HepG2 (cell line): ENCODE data around the gene DAD1. TPM values are rescaled to one million over a fixed set of nuclear protein-coding genes. Genes with fewer than 3 reads are reported as not detected.

Experiments
- ADNP ChIP-seq: sonication (generic); formaldehyde crosslinking; IDR thresholded peaks from 2 replicates; pipeline ENCODE4 v1.4.0; 2020; ENCODE audit warnings: missing genetic modification reagents
- BHLHE40 ChIP-seq: IDR thresholded peaks from 2 replicates; pipeline ENCODE4 v1.6.1; 2011; ENCODE audit warnings: low read length, improper control_type of control experiment
- BORCS8-MEF2B ChIP-seq: sonication (generic); formaldehyde crosslinking; IDR thresholded peaks from 2 replicates; pipeline ENCODE4 v1.8.0; 2022; ENCODE audit warnings: mild to moderate bottlenecking, missing genetic modification reagents
- ELF3 ChIP-seq: IDR thresholded peaks from 2 replicates; pipeline ENCODE4 v1.6.1; 2016; ENCODE audit warnings: missing genetic modification reagents, missing compliant biosample characterization
- GZF1 ChIP-seq: sonication (generic); formaldehyde crosslinking; IDR thresholded peaks from 2 replicates; pipeline ENCODE4 v1.5.1; 2020; ENCODE audit warnings: mild to moderate bottlenecking, missing genetic modification reagents
- HOXA7 ChIP-seq: sonication (generic); formaldehyde crosslinking; IDR thresholded peaks from 2 replicates; pipeline ENCODE4 v1.8.1; 2022; ENCODE audit warnings: mild to moderate bottlenecking, missing genetic modification reagents, moderate library complexity
- NFAT5 ChIP-seq: sonication (generic); formaldehyde crosslinking; IDR thresholded peaks from 2 replicates; pipeline ENCODE4 v1.4.0; 2020; ENCODE audit warnings: missing genetic modification reagents
- PPARG ChIP-seq: conservative IDR thresholded peaks from 2 replicates; pipeline ENCODE4 v1.6.1; 2016; ENCODE audit warnings: missing biosample characterization, missing genetic modification reagents
- RAD21 ChIP-seq: fragments of 450-650 bp; formaldehyde crosslinking; IDR thresholded peaks from 2 replicates; pipeline ENCODE4 v1.5.0; 2020; ENCODE audit warnings: mild to moderate bottlenecking
- SRF ChIP-seq: IDR thresholded peaks from 2 replicates; pipeline ENCODE4 v1.6.1; 2011; ENCODE audit warnings: mild to moderate bottlenecking, low read depth, low read length, moderate library complexity
- SRSF4 ChIP-seq: fragments of 200-400 bp; formaldehyde crosslinking; IDR thresholded peaks from one replicate; pipeline ENCODE4 v1.6.1; 2018; ENCODE audit warnings: mild to moderate bottlenecking, low read depth, low read length, moderate library complexity; ENCODE audit not compliant: poor library complexity, severe bottlenecking
- TMF1 ChIP-seq: sonication (generic); formaldehyde crosslinking; IDR thresholded peaks from 2 replicates; pipeline ENCODE4 v1.8.1; 2022; ENCODE audit warnings: low read depth, missing genetic modification reagents
- XBP1 ChIP-seq: sonication (generic); formaldehyde crosslinking; IDR thresholded peaks from 2 replicates; pipeline ENCODE4 v1.5.0; 2020; ENCODE audit warnings: missing genetic modification reagents
- ZNF225 ChIP-seq: sonication (generic); formaldehyde crosslinking; IDR thresholded peaks from 2 replicates; pipeline ENCODE4 v1.4.0; 2020; ENCODE audit warnings: mild to moderate bottlenecking, missing genetic modification reagents
- ZNF720 ChIP-seq: sonication (generic); formaldehyde crosslinking; IDR thresholded peaks from 2 replicates; pipeline ENCODE4 v1.4.0; 2020; ENCODE audit warnings: missing genetic modification reagents
- ZNF781 ChIP-seq: sonication (generic); formaldehyde crosslinking; IDR thresholded peaks from 2 replicates; pipeline ENCODE4 v1.5.1; 2020; ENCODE audit warnings: borderline replicate concordance, mild to moderate bottlenecking, missing genetic modification reagents; ENCODE audit errors: not compliant biosample characterization
- ZSCAN31 ChIP-seq: sonication (generic); formaldehyde crosslinking; IDR thresholded peaks from 2 replicates; pipeline ENCODE4 v1.5.0; 2020; ENCODE audit warnings: low read depth, mild to moderate bottlenecking, missing genetic modification reagents
- polyA plus RNA-seq, 8 experiments: library from polyadenylated mRNA; depleted of rRNA in 3 of 8; stranded (reverse) in 7 of 8; unstranded in 1 of 8; fragments of >200 nt; fragmentation: Illumina TruSeq in 4 of 8; extraction: Trizol in 4 of 8; gene quantifications; 2 replicates each; pipeline versions ENCODE4 v1.2.1 to v1.2.3, GENCODE V29; 2011 to 2016; ENCODE audit warnings: low read depth in 4 of 8, missing spikeins in 1 of 8, mixed read lengths in 1 of 8; ENCODE audit not compliant: insufficient read depth in 1 of 8
- total RNA-seq, 5 experiments: library from RNA; depleted of rRNA; stranded (reverse); fragments of >200 nt; fragmentation: Illumina TruSeq; extraction: Trizol; gene quantifications; 2 replicates each; pipeline ENCODE4 v1.2.3, GENCODE V29; 2016; ENCODE audit warnings: low read depth in 1 of 5
- TF ChIP-seq, protein P1 (sequence below): sonication (generic); formaldehyde crosslinking; IDR thresholded peaks from one replicate; pipeline ENCODE4 v1.5.1; 2020; ENCODE audit warnings: mild to moderate bottlenecking, missing genetic modification reagents; ENCODE audit errors: not compliant biosample characterization

Gene DAD1
- total and polyA plus RNA-seq, 2 of the 13 experiments (the other 11 are each of a cell fraction or from before 2014, with no cell fraction given): 558 to 626 TPM

DNA sequence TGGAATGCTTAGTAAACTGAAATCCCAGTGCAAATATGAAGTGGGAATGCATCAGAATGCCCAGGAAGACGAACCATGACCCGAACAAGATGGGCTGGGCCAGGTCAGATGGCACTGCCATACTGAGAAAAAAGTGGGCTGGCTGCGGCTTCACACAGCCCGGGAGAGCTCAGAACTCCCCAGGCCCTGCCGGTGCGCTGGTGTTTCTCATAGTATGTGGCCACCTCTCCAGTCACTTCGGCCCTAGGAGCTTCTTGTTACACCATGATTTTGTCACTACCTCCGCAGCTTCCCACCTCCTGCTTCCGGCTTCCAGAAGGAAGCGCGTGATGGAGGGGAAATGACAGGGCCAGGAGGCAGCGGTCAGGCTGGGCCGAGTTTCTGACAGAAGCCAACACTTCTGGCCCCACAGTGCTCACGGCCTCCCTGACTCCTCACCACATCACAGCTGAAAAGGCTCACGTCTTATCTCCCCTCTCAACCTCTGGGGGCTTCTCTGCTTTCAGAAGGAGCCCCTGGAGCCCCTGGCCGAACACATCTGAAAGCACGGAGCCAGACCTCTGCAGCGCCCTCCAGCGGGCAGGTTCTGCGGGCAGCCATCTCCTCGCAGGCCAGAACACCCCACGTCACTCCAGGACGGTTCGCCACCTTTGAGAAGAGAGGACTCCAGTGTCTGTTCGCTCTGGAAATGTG lies 30.7 kb downstream of the DAD1 start (continued):
- TF ChIP-seq RAD21 (CRISPR knock-in tag): peak; percentile 7; the same call in 1 of the 2 replicates
- no peak for TF ChIP-seq PPARG (CRISPR knock-in tag)
- no peak for TF ChIP-seq ADNP (CRISPR knock-in tag)
- peak; percentile 73; the same call in 1 of the 2 replicates for TF ChIP-seq ZNF225 (CRISPR knock-in tag)
- TF ChIP-seq ZSCAN31: no peak
- TF ChIP-seq ZNF781 (CRISPR knock-in tag): no peak
- no peak for TF ChIP-seq GZF1
- no peak for TF ChIP-seq ZNF720 (CRISPR knock-in tag)
- no peak for TF ChIP-seq SRF
- TF ChIP-seq SRSF4: no peak
- no peak for TF ChIP-seq NFAT5 (CRISPR knock-in tag)
- TF ChIP-seq, protein P1, sequence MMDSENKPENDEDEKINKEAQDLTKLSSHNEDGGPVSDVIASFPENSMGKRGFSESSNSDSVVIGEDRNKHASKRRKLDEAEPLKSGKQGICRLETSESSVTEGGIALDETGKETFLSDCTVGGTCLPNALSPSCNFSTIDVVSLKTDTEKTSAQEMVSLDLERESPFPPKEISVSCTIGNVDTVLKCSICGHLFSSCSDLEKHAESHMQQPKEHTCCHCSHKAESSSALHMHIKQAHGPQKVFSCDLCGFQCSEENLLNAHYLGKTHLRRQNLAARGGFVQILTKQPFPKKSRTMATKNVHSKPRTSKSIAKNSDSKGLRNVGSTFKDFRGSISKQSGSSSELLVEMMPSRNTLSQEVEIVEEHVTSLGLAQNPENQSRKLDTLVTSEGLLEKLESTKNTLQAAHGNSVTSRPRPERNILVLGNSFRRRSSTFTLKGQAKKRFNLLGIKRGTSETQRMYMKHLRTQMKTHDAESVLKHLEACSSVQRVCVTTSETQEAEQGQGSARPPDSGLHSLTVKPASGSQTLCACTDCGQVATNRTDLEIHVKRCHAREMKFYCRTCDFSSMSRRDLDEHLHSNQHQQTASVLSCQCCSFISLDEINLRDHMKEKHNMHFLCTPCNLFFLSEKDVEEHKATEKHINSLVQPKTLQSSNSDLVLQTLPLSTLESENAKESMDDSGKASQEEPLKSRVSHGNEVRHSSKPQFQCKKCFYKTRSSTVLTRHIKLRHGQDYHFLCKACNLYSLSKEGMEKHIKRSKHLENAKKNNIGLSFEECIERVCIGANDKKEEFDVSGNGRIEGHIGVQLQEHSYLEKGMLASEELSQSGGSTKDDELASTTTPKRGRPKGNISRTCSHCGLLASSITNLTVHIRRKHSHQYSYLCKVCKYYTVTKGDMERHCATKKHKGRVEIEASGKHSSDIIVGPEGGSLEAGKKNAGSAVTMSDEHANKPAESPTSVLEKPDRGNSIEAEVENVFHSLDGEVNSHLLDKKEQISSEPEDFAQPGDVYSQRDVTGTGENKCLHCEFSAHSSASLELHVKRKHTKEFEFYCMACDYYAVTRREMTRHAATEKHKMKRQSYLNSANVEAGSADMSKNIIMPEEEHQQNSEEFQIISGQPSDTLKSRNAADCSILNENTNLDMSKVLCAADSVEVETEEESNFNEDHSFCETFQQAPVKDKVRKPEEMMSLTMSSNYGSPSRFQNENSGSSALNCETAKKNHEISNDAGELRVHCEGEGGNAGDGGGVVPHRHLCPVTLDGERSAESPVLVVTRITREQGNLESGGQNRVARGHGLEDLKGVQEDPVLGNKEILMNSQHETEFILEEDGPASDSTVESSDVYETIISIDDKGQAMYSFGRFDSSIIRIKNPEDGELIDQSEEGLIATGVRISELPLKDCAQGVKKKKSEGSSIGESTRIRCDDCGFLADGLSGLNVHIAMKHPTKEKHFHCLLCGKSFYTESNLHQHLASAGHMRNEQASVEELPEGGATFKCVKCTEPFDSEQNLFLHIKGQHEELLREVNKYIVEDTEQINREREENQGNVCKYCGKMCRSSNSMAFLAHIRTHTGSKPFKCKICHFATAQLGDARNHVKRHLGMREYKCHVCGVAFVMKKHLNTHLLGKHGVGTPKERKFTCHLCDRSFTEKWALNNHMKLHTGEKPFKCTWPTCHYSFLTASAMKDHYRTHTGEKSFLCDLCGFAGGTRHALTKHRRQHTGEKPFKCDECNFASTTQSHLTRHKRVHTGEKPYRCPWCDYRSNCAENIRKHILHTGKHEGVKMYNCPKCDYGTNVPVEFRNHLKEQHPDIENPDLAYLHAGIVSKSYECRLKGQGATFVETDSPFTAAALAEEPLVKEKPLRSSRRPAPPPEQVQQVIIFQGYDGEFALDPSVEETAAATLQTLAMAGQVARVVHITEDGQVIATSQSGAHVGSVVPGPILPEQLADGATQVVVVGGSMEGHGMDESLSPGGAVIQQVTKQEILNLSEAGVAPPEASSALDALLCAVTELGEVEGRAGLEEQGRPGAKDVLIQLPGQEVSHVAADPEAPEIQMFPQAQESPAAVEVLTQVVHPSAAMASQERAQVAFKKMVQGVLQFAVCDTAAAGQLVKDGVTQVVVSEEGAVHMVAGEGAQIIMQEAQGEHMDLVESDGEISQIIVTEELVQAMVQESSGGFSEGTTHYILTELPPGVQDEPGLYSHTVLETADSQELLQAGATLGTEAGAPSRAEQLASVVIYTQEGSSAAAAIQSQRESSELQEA (CRISPR knock-in tag): no peak
- no peak; the same call in 1 of the 2 replicates for TF ChIP-seq BORCS8-MEF2B
- TF ChIP-seq BHLHE40: no peak
- TF ChIP-seq XBP1 (CRISPR knock-in tag): no peak
- no peak for TF ChIP-seq TMF1 (CRISPR knock-in tag)
- no peak for TF ChIP-seq HOXA7
- peak; percentile 10; the same call in 1 of the 2 replicates for TF ChIP-seq ELF3 (CRISPR knock-in tag)
